ENCODE data around the gene CDH13. TPM values are rescaled to one million over a fixed set of nuclear protein-coding genes. Genes with fewer than 3 reads are reported as not detected.

Gene CDH13
- total RNA-seq, 2 experiments from 2014 or later, result not detected

GRCh38 chr16:83532634-83533033 lies 905.9 kb downstream of the CDH13 start:
- H3K9me2 ChIP-seq (ENCODE audit: insufficient read depth, low read length), result no peaks in the 10 kb centered on the region
- DNase-seq (ENCODE audit: low spot score), result no peak
- H3K27ac ChIP-seq (ENCODE audit: low read depth, low read length, poor library complexity, severe bottlenecking), result no peak overlapping the region
- H3K4me3 ChIP-seq (ENCODE audit: low read depth, low read length, poor library complexity, severe bottlenecking), result no peak overlapping the region
- no peaks in the 10 kb centered on the region for H4K20me1 ChIP-seq (ENCODE audit: insufficient read depth, low read length)
- POLR2A ChIA-PET, result no interaction called here
- no peak overlapping the region for H2AFZ ChIP-seq (ENCODE audit: low read length)
- H3K36me3 ChIP-seq (ENCODE audit: insufficient read depth, low read length), result no peaks in the 10 kb centered on the region
- H3K79me2 ChIP-seq (ENCODE audit: insufficient read depth, low read depth, low read length), result no peaks in the 10 kb centered on the region
- no peaks in the 10 kb centered on the region for H3K9me3 ChIP-seq (ENCODE audit: low read length)
- no peak overlapping the region for H3K4me2 ChIP-seq (ENCODE audit: low read length)
- TF ChIP-seq EZH2phosphoT487 (IDR thresholded peaks at IDR 0.05; ENCODE audit: borderline replicate concordance, low read depth, low read length) (no peak), CTCF (conservative IDR thresholded peaks at IDR 0.05; ENCODE audit: low read length) (no peak)
- BruUV-seq (replicated peaks), result no TSS peak
- CTCF ChIA-PET (ENCODE audit: unreplicated experiment), result no interaction called here
- no peaks in the 10 kb centered on the region for H3K4me1 ChIP-seq (ENCODE audit: insufficient read depth, low read length, poor library complexity, severe bottlenecking)
- intact Hi-C loops (cut with micrococcal nuclease; ENCODE audit: unreplicated experiment), result no loop called here

GRCh38 chr16:83533193-83533592 lies 906.4 kb downstream of the CDH13 start:
- Histone ChIP-seq H4K20me1 (ENCODE audit: insufficient read depth, low read length) (no peaks in the 10 kb centered on the region), H3K9me3 (ENCODE audit: low read length) (no peaks in the 10 kb centered on the region), H3K27ac (ENCODE audit: low read depth, low read length, poor library complexity, severe bottlenecking) (no peak overlapping the region), H3K4me1 (ENCODE audit: insufficient read depth, low read length, poor library complexity, severe bottlenecking) (no peaks in the 10 kb centered on the region), H3K36me3 (ENCODE audit: insufficient read depth, low read length) (no peaks in the 10 kb centered on the region), H2AFZ (ENCODE audit: low read length) (no peak overlapping the region), H3K4me2 (ENCODE audit: low read length) (no peak overlapping the region), H3K79me2 (ENCODE audit: insufficient read depth, low read depth, low read length) (no peaks in the 10 kb centered on the region), H3K9me2 (ENCODE audit: insufficient read depth, low read length) (no peaks in the 10 kb centered on the region), H3K4me3 (ENCODE audit: low read depth, low read length, poor library complexity, severe bottlenecking) (no peak overlapping the region)
- intact Hi-C loops (cut with micrococcal nuclease; ENCODE audit: unreplicated experiment), result no loop called here
- TF ChIP-seq EZH2phosphoT487 (IDR thresholded peaks at IDR 0.05; ENCODE audit: borderline replicate concordance, low read depth, low read length), result no peak
- no peak for TF ChIP-seq CTCF (conservative IDR thresholded peaks at IDR 0.05; ENCODE audit: low read length)
- no peak for DNase-seq (ENCODE audit: low spot score)
- ChIA-PET CTCF (ENCODE audit: unreplicated experiment) (no interaction called here), POLR2A (no interaction called here)
- BruUV-seq (replicated peaks), result no TSS peak

- H3K27ac ChIP-seq (ENCODE audit: low read depth, low read length, poor library complexity, severe bottlenecking), result no peak overlapping the region
- no peak overlapping the region for H3K4me3 ChIP-seq (ENCODE audit: low read depth, low read length, poor library complexity, severe bottlenecking)
- CTCF ChIA-PET (ENCODE audit: unreplicated experiment), result no interaction called here
- TF ChIP-seq CTCF (conservative IDR thresholded peaks at IDR 0.05; ENCODE audit: low read length), result no peak
- no peak for TF ChIP-seq EZH2phosphoT487 (IDR thresholded peaks at IDR 0.05; ENCODE audit: borderline replicate concordance, low read depth, low read length)
- H3K9me2 ChIP-seq (ENCODE audit: insufficient read depth, low read length), result no peaks in the 10 kb centered on the region
- H3K36me3 ChIP-seq (ENCODE audit: insufficient read depth, low read length), result no peaks in the 10 kb centered on the region
- H4K20me1 ChIP-seq (ENCODE audit: insufficient read depth, low read length), result no peaks in the 10 kb centered on the region
- no peak for DNase-seq (ENCODE audit: low spot score)
- H3K4me1 ChIP-seq (ENCODE audit: insufficient read depth, low read length, poor library complexity, severe bottlenecking), result no peaks in the 10 kb centered on the region
- no TSS peak for BruUV-seq (replicated peaks)
- no peaks in the 10 kb centered on the region for H3K9me3 ChIP-seq (ENCODE audit: low read length)
- H3K79me2 ChIP-seq (ENCODE audit: insufficient read depth, low read depth, low read length), result no peaks in the 10 kb centered on the region
- no peak overlapping the region for H2AFZ ChIP-seq (ENCODE audit: low read length)
- intact Hi-C loops (cut with micrococcal nuclease; ENCODE audit: unreplicated experiment), result no loop called here
- POLR2A ChIA-PET, result no interaction called here
- H3K4me2 ChIP-seq (ENCODE audit: low read length), result no peak overlapping the region
Observed at GRCh38 chr16:83538707-83539106, 911.9 kb downstream of the CDH13 start.

Measured in OCI-LY7 (cell line).